NB4 (cell line): Measurements from ENCODE around the gene TPSD1.
"Not testable (repeated sequence)": the region's sequence is repeated elsewhere in the genome, so short reads cannot be mapped to it uniquely, and the experiment has no call there.

Experiments used
- DNase-seq: peaks from one replicate; pipeline ENCODE4 v3.0.0; 2010; ENCODE audit warnings: low read depth
- H3K4me3 ChIP-seq: one replicate; pipeline ENCODE4 v1.5.1; 2011; ENCODE audit warnings: mild to moderate bottlenecking, low read depth, low read length, moderate library complexity
- CTCF ChIP-seq: IDR thresholded peaks from one replicate; pipeline ENCODE4 v1.5.1; 2012; ENCODE audit warnings: low read depth, low read length
- MAX ChIP-seq: IDR thresholded peaks from 2 replicates; pipeline ENCODE4 v1.6.1; 2011; ENCODE audit warnings: low read depth, low read length
- MYC ChIP-seq: IDR thresholded peaks from 2 replicates; pipeline ENCODE4 v1.6.1; 2011; ENCODE audit warnings: low read depth, low read length
- POLR2A ChIP-seq: IDR thresholded peaks from 2 replicates; pipeline ENCODE4 v1.6.1; 2011; ENCODE audit warnings: mild to moderate bottlenecking; ENCODE audit not compliant: insufficient read length; ENCODE audit errors: extremely low read depth

Gene TPSD1

GRCh38 chr16:1289477-1289866 lies 33.6 kb downstream of the TPSD1 start:
- no peak overlapping the region for H3K4me3 ChIP-seq
- TF ChIP-seq CTCF (no peak), MYC (no peak), MAX (no peak), POLR2A (no peak)
- no peak for DNase-seq

- TF ChIP-seq CTCF (no peak), POLR2A (no peak), MYC (no peak), MAX (no peak)
- peak; percentile 85 for DNase-seq
- H3K4me3 ChIP-seq = no peak overlapping the region
Measured at GRCh38 chr16:1290063-1290501, 34.2 kb downstream of the TPSD1 start.

GRCh38 chr16:1290860-1291575 lies 35.1 kb downstream of the TPSD1 start:
- no peak overlapping the region for H3K4me3 ChIP-seq
- no peak for TF ChIP-seq POLR2A
- TF ChIP-seq CTCF = no peak
- no peak for TF ChIP-seq MAX
- no peak for TF ChIP-seq MYC
- no peak for DNase-seq

GRCh38 chr16:1291576-1291974 lies 35.7 kb downstream of the TPSD1 start:
- TF ChIP-seq CTCF = no peak
- TF ChIP-seq POLR2A = no peak
- no peak for TF ChIP-seq MYC
- no peak for TF ChIP-seq MAX
- DNase-seq = no peak
- H3K4me3 ChIP-seq = no peak overlapping the region

- not testable (repeated sequence) for H3K4me3 ChIP-seq, DNase-seq
Measured at GRCh38 chr16:1292208-1292607, 36.3 kb downstream of the TPSD1 start.

- DNase-seq = not testable (repeated sequence)
Measured at GRCh38 chr16:1292808-1293207, 36.9 kb downstream of the TPSD1 start.

GRCh38 chr16:1293921-1294656 lies 38.2 kb downstream of the TPSD1 start:
- H3K4me3 ChIP-seq = no peak overlapping the region
- TF ChIP-seq CTCF (no peak), MAX (no peak), POLR2A (no peak), MYC (no peak)
- no peak for DNase-seq

More at GRCh38 chr16:1292808-1293207, 36.9 kb downstream of the TPSD1 start:
- not testable (repeated sequence) for H3K4me3 ChIP-seq
